Measurements from ENCODE around the gene TPK1. TPM values are rescaled to one million over a fixed set of nuclear protein-coding genes. Genes with fewer than 3 reads are reported as not detected.

TPK1 gene
- total and polyA plus RNA-seq, 2 of the 8 experiments (the other 6 are each of a cell fraction or from before 2014, with no cell fraction given) = 1.9 to 2.7 TPM

GRCh38 chr7:144548556-144548955, 287.3 kb downstream of the TPK1 start:
- H3K4me3 ChIP-seq (ENCODE audit: extremely low read depth in 1 of 4, insufficient read depth in 2 of 4, low read depth in 3 of 4, low read length in 4 of 4) = no peak overlapping the region
- no peak for FAIRE-seq
- no peak overlapping the region for H3K14ac ChIP-seq (ENCODE audit: insufficient read length)
- H4K20me1 ChIP-seq (replicated peaks in 1 of 2; ENCODE audit: control insufficient read depth in 1 of 2, insufficient read depth in 2 of 2, low read length in 2 of 2) = no peaks in the 10 kb centered on the region
- H3K79me2 ChIP-seq (ENCODE audit: control insufficient read depth in 1 of 2, insufficient read depth in 2 of 2, low read length in 2 of 2) = no peaks in the 10 kb centered on the region
- H3K36me3 ChIP-seq (ENCODE audit: control insufficient read depth in 2 of 4, insufficient read depth in 4 of 4, low read length in 3 of 4) = no peaks in the 10 kb centered on the region
- no peak overlapping the region for H3K56ac ChIP-seq (replicated peaks; ENCODE audit: insufficient read length, low read depth, low read length)
- H3K27ac ChIP-seq (ENCODE audit: low read depth, low read length) = no peak overlapping the region
- 96% methylated on average over 3 of the region's 3 CpGs; no CpG with 5 or more reads in 1 of the 2 experiments for WGBS, 2 experiments (ENCODE audit: extremely low coverage in 1 of 2, insufficient coverage in 1 of 2, insufficient read length in 1 of 2, insufficient replicate concordance in 2 of 2, low coverage in 1 of 2, low lambda C conversion rate in 2 of 2, missing lambda C conversion rate in 1 of 2)
- no peak overlapping the region for H2BK20ac ChIP-seq (ENCODE audit: low read length)
- H3K4me1 ChIP-seq (replicated peaks in 1 of 4; ENCODE audit: control insufficient read depth in 3 of 4, insufficient read depth in 4 of 4, low read length in 3 of 4) = no peaks in the 10 kb centered on the region
- no peak for TF ChIP-seq TAF1 (IDR thresholded peaks at IDR 0.05; ENCODE audit: low read depth, low read length)
- TF ChIP-seq MAFK (IDR thresholded peaks at IDR 0.05; ENCODE audit: low read depth, low read length) = no peak
- no peak for TF ChIP-seq FOSL1 (IDR thresholded peaks at IDR 0.05; ENCODE audit: insufficient read depth, low read depth, low read length)
- no peak for TF ChIP-seq SP1 (IDR thresholded peaks at IDR 0.05; ENCODE audit: low read depth, low read length)
- no peak for TF ChIP-seq SIN3A (conservative IDR thresholded peaks at IDR 0.05 in 1 of 2, IDR thresholded peaks at IDR 0.05 in 1 of 2; ENCODE audit: low read depth in 1 of 2, low read length in 2 of 2)
- no peak for TF ChIP-seq ATF2 (IDR thresholded peaks at IDR 0.05; ENCODE audit: low read length)
- no peak for TF ChIP-seq CTBP2 (IDR thresholded peaks at IDR 0.05; ENCODE audit: borderline replicate concordance, insufficient read depth, insufficient read length, low read length)
- no peak overlapping the region for H4K91ac ChIP-seq (replicated peaks; ENCODE audit: insufficient read length, low read length)
- no peaks in the 10 kb centered on the region for H3K9me3 ChIP-seq (ENCODE audit: insufficient read depth in 2 of 2, low read depth in 1 of 2, low read length in 1 of 2)
- no peak overlapping the region for H3K4ac ChIP-seq (replicated peaks; ENCODE audit: insufficient read length, low read depth, low read length)
- no peaks in the 10 kb centered on the region for H3K27me3 ChIP-seq (replicated peaks in 1 of 4; ENCODE audit: control insufficient read depth in 3 of 4, extremely low read depth in 1 of 4, insufficient read depth in 3 of 4, low read length in 3 of 4)
- ChIA-PET CTCF (ENCODE audit: partially characterized antibody) (no interaction called here), POLR2A (ENCODE audit: partially characterized antibody) (no interaction called here)
- no peak overlapping the region for H2BK5ac ChIP-seq (ENCODE audit: low read depth, low read length)
- H4K8ac ChIP-seq (ENCODE audit: extremely low read depth, insufficient read depth, low read length) = no peak overlapping the region
- no peak overlapping the region for H2AK5ac ChIP-seq (ENCODE audit: low read depth, low read length)
- no peak overlapping the region for H4K5ac ChIP-seq (ENCODE audit: insufficient read length, low read depth, low read length)
- H2AFZ ChIP-seq (ENCODE audit: low read length) = 0 out of 2 replicates have a peak overlapping the region, but pooled peaks have one; percentile 58
- no peak overlapping the region for H2BK12ac ChIP-seq (ENCODE audit: low read depth, low read length)
- H3K23me2 ChIP-seq (ENCODE audit: low read depth, low read length) = no peaks in the 10 kb centered on the region
- H3K9ac ChIP-seq (replicated peaks in 1 of 4; ENCODE audit: extremely low read depth in 1 of 4, low read depth in 3 of 4, low read length in 3 of 4) = no peak overlapping the region
- no peak overlapping the region for H3K4me2 ChIP-seq (ENCODE audit: insufficient read depth in 1 of 2, low read depth in 2 of 2, low read length in 2 of 2)
- no peak overlapping the region for H3K23ac ChIP-seq (ENCODE audit: insufficient read length)
- no peak overlapping the region for H2BK120ac ChIP-seq (replicated peaks; ENCODE audit: low read depth, low read length)
- H3K18ac ChIP-seq (ENCODE audit: extremely low read depth, low read length) = no peak overlapping the region
- no peaks in the 10 kb centered on the region for H3K79me1 ChIP-seq (ENCODE audit: low read depth, low read length)
- no peak overlapping the region for H2BK15ac ChIP-seq (ENCODE audit: low read length)
- DNase-seq (ENCODE audit: low read depth in 1 of 2, low spot score in 2 of 2) = no peak

All from H1 (cell line).